Measurements from ENCODE around the gene STMN1.

STMN1 gene

GRCh38 chr1:25888426-25888987 lies 17.7 kb downstream of the STMN1 start:
- H3K4me3 ChIP-seq (ENCODE audit: low read depth, low read length), result no peak overlapping the region
- TF ChIP-seq CTCF (IDR thresholded peaks at IDR 0.05; ENCODE audit: low read depth, low read length), result no peak
- no peak for TF ChIP-seq MAX (IDR thresholded peaks at IDR 0.05; ENCODE audit: low read depth, low read length)
- TF ChIP-seq POLR2A (IDR thresholded peaks at IDR 0.05; ENCODE audit: extremely low read depth, insufficient read length), result no peak
- TF ChIP-seq MYC (IDR thresholded peaks at IDR 0.05; ENCODE audit: low read depth, low read length), result no peak
- no peak for DNase-seq (ENCODE audit: low read depth)

- no peak for TF ChIP-seq CTCF (IDR thresholded peaks at IDR 0.05; ENCODE audit: low read depth, low read length)
- no peak for TF ChIP-seq MAX (IDR thresholded peaks at IDR 0.05; ENCODE audit: low read depth, low read length)
- no peak for TF ChIP-seq MYC (IDR thresholded peaks at IDR 0.05; ENCODE audit: low read depth, low read length)
- no peak for DNase-seq (ENCODE audit: low read depth)
- H3K4me3 ChIP-seq (ENCODE audit: low read depth, low read length), result no peak overlapping the region
These were observed 20.6 kb downstream of the STMN1 start for GRCh38 chr1:25885602-25886001.

GRCh38 chr1:25881266-25881665 lies 25.0 kb downstream of the STMN1 start:
- DNase-seq (ENCODE audit: low read depth), result no peak
- no peak overlapping the region for H3K4me3 ChIP-seq (ENCODE audit: low read depth, low read length)
- no peak for TF ChIP-seq MAX (IDR thresholded peaks at IDR 0.05; ENCODE audit: low read depth, low read length)
- TF ChIP-seq POLR2A (IDR thresholded peaks at IDR 0.05; ENCODE audit: extremely low read depth, insufficient read length), result no peak
- no peak for TF ChIP-seq MYC (IDR thresholded peaks at IDR 0.05; ENCODE audit: low read depth, low read length)
- TF ChIP-seq CTCF (IDR thresholded peaks at IDR 0.05; ENCODE audit: low read depth, low read length), result no peak

- no peak for TF ChIP-seq MAX (IDR thresholded peaks at IDR 0.05; ENCODE audit: low read depth, low read length)
- TF ChIP-seq POLR2A (IDR thresholded peaks at IDR 0.05; ENCODE audit: extremely low read depth, insufficient read length), result no peak
- TF ChIP-seq CTCF (IDR thresholded peaks at IDR 0.05; ENCODE audit: low read depth, low read length), result no peak
- no peak for TF ChIP-seq MYC (IDR thresholded peaks at IDR 0.05; ENCODE audit: low read depth, low read length)
- H3K4me3 ChIP-seq (ENCODE audit: low read depth, low read length), result no peak overlapping the region
- DNase-seq (ENCODE audit: low read depth), result no peak
These were observed 25.7 kb downstream of the STMN1 start for GRCh38 chr1:25880518-25880917.

- no peak for TF ChIP-seq POLR2A (IDR thresholded peaks at IDR 0.05; ENCODE audit: extremely low read depth, insufficient read length)
- no peak for TF ChIP-seq MYC (IDR thresholded peaks at IDR 0.05; ENCODE audit: low read depth, low read length)
- no peak for TF ChIP-seq MAX (IDR thresholded peaks at IDR 0.05; ENCODE audit: low read depth, low read length)
- TF ChIP-seq CTCF (IDR thresholded peaks at IDR 0.05; ENCODE audit: low read depth, low read length), result no peak
- no peak overlapping the region for H3K4me3 ChIP-seq (ENCODE audit: low read depth, low read length)
- DNase-seq (ENCODE audit: low read depth), result no peak
These were observed 26.5 kb downstream of the STMN1 start for GRCh38 chr1:25879675-25880074.
